ENCODE measurements around the gene VSTM1.
"Not testable (repeated sequence)": the region's sequence is repeated elsewhere in the genome, so short reads cannot be mapped to it uniquely, and the experiment has no call there.

Gene VSTM1

DNA sequence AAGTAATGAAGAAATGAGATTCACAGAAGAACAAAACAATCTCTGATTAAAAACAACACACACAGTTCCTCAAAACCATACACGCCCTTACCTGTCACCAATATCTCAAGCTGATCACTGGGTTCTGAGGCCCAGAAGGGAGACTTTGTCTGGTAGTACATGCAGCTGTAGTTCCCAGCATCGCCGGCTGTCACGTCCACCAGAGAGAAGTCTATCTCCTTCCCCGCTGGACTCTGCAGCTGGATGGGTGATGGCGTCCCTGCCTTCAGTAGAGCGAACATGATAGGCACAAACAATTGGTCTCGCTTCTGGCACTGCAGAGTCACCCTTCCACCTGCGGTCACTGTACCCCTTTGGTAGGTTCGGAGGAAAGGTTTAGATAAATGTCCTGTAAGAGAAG, 10.1 kb upstream of the VSTM1 start:
- no peak for DNase-seq (ENCODE audit: low read depth in 2 of 2)

GRCh38 chr19:54069470-54069869, 5.8 kb upstream of the VSTM1 start:
- no peak for DNase-seq (ENCODE audit: low read depth in 2 of 2)

DNA sequence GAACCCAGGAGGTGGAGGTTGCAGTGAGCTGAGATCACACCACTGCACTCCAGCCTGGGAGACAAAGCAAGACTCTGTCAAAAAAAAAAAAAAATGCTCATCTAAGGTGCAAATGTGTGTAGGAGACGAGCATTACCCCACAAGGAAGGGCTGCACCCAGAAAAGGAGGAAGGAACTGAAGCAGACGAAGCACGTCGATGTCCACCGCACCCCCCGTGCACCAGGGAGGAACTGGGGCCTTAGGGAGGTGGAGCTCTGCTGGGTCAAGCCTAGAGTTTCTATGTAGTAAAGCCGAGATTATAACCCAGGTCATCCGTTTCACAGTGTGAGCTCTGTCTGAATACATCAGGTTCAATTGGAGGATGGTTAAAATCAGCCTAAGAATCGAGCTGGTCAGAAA, 1.1 kb downstream of the VSTM1 start:
- no peak for DNase-seq (ENCODE audit: low read depth in 2 of 2)

GRCh38 chr19:54047616-54048015, 16.1 kb downstream of the VSTM1 start:
- no peak for DNase-seq (ENCODE audit: low read depth in 2 of 2)

DNA sequence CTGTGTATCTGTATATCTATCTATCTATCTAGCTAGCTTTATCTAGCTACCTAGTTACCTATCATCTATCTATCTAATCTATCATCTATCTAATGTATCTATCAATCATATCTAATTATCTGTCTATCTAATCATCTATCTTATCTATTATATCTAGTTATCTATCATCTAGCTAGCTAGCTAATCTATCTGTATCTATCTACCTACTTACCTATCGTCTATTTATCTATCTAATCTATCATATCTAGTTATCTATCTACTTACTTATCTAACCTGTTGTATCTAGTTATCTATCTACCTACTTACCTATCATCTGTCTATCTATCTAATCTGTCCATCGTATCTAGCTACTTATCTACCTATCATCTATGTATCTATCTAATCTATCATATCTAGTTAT, 17.9 kb downstream of the VSTM1 start:
- no peak for DNase-seq (ENCODE audit: low read depth in 2 of 2)

DNA sequence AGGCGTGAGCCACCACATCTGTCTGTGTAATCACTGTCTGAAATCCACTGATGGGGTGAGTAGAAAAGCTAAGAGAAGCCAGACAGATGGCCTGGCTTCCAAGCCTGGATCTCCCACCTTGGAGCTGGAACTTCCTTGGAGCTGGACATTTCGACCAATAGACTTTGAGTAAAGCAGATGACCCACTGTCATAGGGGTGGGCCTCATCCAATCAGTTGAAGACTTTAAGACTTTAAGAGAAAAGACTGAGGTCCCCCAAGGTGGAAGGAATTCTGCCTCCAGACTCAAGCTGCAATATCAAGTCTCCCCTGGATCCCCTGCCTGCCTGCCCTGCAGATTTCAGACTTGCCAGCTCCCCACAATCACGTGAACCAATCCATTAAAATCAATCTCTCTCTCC, 20.7 kb downstream of the VSTM1 start:
- DNase-seq (ENCODE audit: low read depth in 2 of 2) = no peak

DNA sequence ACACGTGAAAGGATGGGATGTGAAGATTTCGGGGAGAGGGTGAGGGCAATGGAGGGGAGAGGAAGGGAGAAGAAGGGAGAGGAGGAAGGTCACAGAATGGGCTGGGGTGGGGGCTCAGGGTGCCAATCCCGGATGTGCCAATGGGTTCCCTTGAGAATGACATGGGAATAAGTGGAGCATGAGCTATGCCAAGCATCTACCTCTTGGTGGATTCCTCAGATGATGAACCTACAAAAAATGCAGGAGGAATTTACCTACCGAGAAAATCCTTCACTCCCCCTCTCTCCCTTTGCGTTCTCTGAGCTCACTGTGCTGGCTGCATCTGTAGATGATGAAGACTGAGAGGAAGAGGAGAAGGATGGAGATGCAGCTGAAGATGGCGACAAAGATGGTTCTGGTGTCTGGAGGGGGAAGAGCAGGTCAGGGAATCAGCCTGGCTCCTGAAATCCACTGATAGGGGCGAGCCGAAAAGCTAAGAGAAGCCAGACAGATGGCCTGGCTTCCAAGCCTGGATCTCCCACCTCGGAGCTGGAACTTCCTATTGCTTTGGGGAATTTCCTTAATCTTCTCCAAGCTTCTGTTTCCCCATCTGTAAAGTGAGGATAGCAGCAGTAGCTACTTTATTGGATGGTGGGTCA, 21.6 kb downstream of the VSTM1 start:
- no peak for DNase-seq (ENCODE audit: low read depth in 2 of 2)

- DNase-seq (ENCODE audit: low read depth in 2 of 2) = no peak
Measured at GRCh38 chr19:54040003-54040402, 23.7 kb downstream of the VSTM1 start.

DNA sequence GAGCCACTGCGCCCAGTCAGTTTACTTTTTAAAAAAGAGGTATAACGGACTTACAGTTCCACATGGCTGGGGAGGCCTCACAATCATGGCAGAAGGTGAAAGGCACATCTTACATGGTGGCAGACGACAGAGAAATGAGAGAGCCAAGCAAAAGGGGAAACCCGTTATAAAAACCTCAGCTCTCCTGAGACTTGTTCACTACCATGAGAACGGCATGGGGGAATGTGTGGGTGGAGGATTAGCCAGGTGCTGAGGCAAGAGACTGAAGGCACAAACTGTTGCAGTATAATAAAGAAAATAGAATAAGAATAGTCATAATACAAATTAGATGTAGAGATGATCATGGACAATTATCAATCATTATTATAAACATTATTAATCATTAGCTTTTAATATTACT, 27.2 kb downstream of the VSTM1 start:
- DNase-seq (ENCODE audit: low read depth in 2 of 2) = not testable (repeated sequence)

- DNase-seq (ENCODE audit: low read depth in 2 of 2) = no peak
Measured at GRCh38 chr19:54035215-54036178, 28.2 kb downstream of the VSTM1 start.

GRCh38 chr19:54030895-54031586, 32.7 kb downstream of the VSTM1 start:
- DNase-seq (ENCODE audit: low read depth in 2 of 2) = no peak

DNA sequence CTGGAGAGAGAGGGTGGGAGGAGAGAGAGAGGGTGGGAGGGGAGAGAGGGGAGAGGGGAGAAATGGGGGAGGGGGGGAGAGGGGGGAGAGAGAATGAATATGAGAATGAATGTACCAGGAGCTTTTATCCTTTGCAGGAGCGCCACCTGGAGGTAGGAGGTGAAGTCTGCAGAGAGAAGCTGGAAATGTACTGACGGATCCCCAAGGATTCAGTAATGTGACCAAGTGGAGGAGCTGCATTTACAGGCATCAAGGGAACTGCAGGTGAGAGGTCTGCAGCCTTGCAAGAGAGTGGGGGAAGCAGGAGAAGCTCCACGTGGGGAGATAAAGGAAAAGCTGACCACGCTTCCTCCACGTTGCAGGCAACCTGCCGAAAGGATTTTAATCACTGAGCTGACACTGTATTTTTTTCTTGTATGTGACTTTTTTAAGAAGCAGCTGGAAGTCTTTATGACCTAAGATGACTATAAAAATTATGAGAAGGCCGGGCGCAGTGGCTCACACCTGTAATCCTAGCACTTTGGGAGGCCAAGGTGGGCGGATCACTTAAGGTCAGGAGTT, 33.7 kb downstream of the VSTM1 start:
- DNase-seq (ENCODE audit: low read depth in 2 of 2) = peak; percentile 35 to 37

- no peak for DNase-seq (ENCODE audit: low read depth in 2 of 2)
Measured at GRCh38 chr19:54029301-54029700, 34.4 kb downstream of the VSTM1 start.

DNA sequence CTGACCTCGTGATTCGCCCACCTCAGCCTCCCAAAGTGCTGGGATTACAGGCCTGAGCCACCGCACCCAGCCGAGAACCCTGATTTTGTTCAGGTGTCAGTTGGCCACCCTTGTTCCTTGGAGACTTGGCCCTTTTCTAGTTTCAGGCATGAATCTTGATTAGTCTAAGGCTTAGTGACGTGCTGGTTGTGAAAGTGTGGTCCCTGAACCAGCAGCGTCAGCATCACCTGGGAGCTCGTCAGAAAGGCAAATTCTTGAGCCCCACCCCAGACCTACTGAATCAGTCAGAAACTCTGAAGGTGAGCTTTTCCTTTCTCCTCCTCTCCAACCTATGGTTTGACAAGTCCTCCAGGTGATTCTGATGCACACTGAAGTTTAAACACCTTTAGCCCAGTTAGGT, 37.0 kb downstream of the VSTM1 start:
- no peak for DNase-seq (ENCODE audit: low read depth in 2 of 2)

DNA sequence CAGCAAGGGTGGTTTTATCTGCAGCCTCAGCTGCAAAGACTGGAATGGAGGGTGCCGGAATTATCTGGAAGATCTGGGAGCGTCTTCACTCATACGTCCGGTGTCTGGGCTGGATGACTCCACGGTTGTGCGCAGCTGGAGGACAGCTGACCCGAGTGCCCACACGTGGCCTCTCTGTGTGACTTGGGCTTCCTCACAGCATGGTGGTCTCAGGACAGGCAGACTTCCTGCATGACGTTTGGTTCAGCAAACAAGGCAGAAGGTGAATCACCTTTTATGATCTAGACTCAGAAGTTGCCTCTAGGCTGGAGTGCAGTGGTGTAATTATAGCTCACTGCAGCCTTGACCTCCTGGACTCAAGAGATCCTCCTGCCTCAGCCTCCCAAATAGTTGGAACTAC, 39.0 kb downstream of the VSTM1 start:
- DNase-seq (ENCODE audit: low read depth in 2 of 2) = no peak

- DNase-seq (ENCODE audit: low read depth in 2 of 2) = no peak
Measured at GRCh38 chr19:54023191-54023590, 40.5 kb downstream of the VSTM1 start.

DNA sequence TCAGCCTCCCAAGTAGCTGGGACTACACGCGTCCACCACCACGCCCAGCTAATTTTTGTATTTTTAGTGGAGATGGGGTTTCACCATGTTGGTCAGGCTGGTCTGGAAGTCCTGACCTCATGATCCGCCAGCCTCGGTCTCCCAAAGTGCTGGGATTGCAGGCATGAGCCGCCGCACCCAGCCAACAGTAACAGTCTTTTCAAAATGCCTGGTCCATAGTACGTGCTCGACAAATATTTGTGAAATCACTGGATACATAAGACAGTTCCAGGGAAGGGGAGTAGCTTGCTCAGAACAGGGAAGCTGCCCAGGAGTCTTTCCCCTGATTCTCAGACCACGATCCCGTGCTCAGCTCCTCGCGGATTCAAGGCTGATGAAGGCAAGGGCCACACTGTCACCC, 41.8 kb downstream of the VSTM1 start:
- DNase-seq (ENCODE audit: low read depth in 2 of 2) = no peak

DNA sequence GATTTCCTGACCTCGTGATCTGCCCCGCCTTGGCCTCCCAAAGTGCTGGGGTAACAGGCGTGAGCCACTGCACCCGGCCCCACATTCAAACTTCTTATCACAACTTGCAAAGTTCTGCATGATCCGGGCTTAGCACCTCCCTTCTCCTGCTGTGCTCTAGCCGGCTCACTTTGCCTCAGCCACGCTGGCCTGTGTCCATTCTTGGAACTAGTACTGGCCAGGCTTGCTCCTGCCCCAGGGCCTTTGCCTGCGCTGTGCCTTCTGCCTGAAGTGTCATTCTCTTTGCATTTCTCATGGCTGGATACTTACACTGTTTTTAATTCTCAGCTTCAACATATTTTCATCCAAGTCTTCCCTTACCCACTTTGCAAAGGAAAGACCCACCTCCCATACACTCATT, 42.3 kb downstream of the VSTM1 start:
- no peak for DNase-seq (ENCODE audit: low read depth in 2 of 2)

- no peak for DNase-seq (ENCODE audit: low read depth in 2 of 2)
Measured at GRCh38 chr19:54017261-54017660, 46.4 kb downstream of the VSTM1 start.

GRCh38 chr19:54014920-54015560, 48.7 kb downstream of the VSTM1 start:
- no peak for DNase-seq (ENCODE audit: low read depth in 2 of 2)

DNA sequence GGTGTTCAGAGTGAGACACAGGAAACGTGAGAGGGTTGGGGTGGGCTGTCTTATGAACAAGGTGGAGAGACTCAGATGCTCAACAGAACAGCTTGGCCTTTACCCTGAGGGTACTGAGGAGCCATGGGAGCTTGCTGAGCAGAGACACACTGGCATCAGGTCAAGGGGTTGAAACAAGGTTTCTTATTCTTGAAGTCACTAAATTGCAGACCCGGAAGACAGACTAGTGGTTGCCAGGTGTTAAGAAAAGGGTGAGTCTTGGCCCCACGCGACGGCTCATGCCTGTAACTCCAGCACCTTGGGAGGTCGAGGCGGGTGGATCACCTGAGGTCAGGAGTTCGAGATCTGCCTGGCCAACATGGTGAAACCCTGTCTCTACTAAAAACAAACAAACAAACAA, 49.8 kb downstream of the VSTM1 start:
- no peak for DNase-seq (ENCODE audit: low read depth in 2 of 2)
